M059J (cell line): Measurements from ENCODE around the gene LRRTM4. TPM values are rescaled to one million over a fixed set of nuclear protein-coding genes. Genes with fewer than 3 reads are reported as not detected.
"Not testable (repeated sequence)": the region's sequence is repeated elsewhere in the genome, so short reads cannot be mapped to it uniquely, and the experiment has no call there.

Experiments used
- DNase-seq: peaks from one replicate; pipeline ENCODE4 v3.0.0-alpha.2; 2012; ENCODE audit warnings: low read depth
- total RNA-seq: library from RNA; depleted of rRNA; stranded (reverse); fragments of >200 nt; shearing (Covaris generic); gene quantifications from 2 replicates; pipeline ENCODE4 v1.2.3, GENCODE V29; 2014

LRRTM4 gene
- total RNA-seq, 1 experiment from 2014 or later = 0.07 TPM

GRCh38 chr2:77314721-77315120, 207.5 kb downstream of the LRRTM4 start:
- no peak for DNase-seq

GRCh38 chr2:77310416-77310815, 211.8 kb downstream of the LRRTM4 start:
- no peak for DNase-seq

- no peak for DNase-seq
These were observed 212.5 kb downstream of the LRRTM4 start for GRCh38 chr2:77309725-77310124.

DNA sequence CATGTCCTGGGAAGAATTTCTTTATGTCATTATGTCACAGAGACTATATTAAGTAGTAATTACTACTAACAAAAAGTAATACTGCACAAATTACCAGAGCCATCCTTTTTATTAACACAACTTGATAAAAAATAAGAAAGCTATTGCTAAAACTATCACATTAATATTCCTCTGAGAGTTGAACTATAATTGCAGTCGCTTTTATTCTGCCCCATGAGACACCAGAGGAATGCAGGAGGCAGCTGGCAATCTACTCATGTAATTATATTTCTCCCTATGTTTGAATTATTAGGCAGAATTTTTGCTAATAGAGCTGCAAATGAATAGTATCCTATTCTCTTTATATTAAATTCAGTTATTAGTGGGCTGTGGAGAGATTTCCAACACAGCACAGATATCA, 220.7 kb downstream of the LRRTM4 start:
- DNase-seq = no peak

- no peak for DNase-seq
These were observed 225.4 kb downstream of the LRRTM4 start for GRCh38 chr2:77296791-77297190.

DNA sequence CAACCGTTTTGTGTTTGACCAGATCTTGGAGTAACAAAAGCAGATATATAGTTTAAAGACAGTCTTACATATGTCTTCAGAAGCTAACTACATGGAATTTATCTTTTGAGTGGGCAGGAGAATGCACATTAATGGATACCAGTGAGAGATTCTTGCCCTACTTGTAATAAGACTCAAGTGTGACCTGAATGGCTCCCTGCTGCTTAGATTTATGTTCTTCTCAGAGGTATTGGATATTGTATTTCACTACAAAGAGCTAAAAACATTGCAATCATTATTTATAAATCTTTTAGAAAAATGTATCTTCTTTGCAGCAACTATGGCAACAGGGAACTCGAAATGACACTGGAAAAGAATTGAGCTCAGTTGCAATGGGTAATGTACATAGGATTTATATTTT, 227.7 kb downstream of the LRRTM4 start:
- no peak for DNase-seq

GRCh38 chr2:77284353-77284752, 237.8 kb downstream of the LRRTM4 start:
- DNase-seq = no peak

DNA sequence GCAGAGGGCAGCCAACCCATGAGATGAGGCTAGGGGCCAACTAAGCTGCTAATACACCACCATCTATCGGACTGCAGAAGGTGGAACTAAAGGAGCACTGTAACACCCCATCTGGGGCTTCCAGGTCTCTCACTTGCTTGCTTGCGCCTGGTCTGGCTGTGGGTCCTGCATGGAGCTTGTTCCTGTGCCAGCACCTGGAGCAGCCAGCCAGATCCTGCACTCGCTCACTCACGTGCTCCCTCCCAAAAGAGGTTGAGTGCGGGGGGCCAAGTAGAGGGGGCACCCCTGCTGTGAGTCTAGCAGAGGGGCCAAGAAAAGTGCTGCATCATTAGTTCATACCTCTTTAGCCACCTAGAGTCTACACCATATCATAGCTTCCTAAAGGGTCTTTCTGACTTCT, 250.9 kb downstream of the LRRTM4 start:
- DNase-seq = no peak

GRCh38 chr2:77270433-77270832, 251.7 kb downstream of the LRRTM4 start:
- DNase-seq = no peak

DNA sequence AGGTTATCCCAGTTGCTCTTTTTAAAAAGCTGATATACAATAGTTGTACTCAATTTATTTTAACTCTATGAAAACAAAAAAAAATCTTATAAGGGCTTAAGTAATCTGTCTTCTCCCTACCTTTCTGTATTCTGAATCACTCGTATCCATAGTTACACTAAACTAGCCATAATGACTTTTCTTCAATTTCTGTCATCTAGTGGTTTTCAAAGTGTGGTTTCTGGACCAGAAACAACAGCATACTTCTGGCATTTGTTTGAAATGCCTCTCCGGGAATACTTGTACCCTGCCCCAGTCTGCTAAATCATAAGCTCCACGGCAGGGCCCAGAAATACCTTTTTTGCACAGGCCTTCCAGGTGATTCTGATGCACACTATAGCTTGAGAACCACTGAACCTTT, 253.6 kb downstream of the LRRTM4 start:
- no peak for DNase-seq

DNA sequence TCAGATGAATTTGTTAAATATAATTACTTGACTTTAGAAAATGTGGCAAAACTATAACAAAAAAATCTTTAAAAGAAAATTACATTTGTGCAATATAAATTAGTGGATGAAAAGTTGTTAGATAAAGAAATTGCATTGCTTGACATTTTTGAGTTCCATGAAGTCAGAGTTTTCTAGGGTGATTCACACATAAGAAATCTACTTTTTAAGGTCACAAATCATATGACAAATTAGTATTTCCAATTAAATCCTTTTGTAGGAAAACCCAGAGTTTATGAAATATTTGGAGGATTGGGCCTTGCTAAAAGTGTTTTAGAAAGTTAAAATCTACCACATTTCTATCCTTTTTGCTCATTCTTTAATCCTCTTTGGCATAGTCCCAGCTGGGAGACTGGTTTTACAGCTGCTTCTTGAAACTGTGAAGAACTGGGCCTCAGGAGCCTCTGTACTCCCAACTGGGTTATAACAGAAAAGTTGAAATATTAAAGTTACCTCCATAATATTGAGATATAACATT, 289.2 kb downstream of the LRRTM4 start:
- DNase-seq = no peak

DNA sequence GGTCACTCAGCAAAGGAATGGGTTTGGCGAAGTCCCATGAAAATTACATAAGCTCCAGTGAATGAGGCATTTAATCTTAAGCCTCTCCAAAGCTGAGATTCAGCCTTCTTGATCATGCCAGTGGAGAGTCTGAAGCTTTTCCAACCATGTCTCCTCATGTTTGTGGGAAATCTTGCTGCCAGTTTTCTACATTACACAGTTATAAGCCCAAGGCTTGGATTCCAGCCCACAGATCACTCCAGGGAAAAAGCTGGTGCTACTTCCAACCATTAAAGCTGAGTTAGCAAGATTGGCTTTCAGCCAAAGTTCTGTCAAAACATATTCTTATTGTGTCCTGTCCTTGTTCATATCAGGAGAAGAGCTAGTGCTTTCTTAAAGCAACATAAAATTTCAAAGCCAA, 293.8 kb downstream of the LRRTM4 start:
- DNase-seq = peak; percentile 0

- no peak for DNase-seq
These were observed 311.5 kb downstream of the LRRTM4 start for GRCh38 chr2:77210725-77211124.

DNA sequence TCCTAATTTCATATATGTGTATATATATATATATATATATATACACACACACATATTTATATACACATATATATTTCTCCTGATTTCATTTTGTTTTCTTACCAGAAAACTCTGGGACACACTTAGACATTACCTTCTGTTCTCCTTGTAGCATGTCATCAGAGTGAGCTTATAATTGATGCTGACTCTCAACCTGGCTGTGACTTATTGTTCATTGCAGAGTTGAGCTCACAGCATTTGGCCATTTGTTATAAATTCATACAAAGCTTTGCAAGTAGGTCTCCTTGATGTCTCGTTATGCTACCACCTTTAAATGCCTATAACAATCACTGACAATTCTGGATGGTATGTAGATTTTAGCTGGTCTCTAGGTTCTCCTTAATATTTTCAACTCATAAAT, 314.8 kb downstream of the LRRTM4 start:
- no peak for DNase-seq

DNA sequence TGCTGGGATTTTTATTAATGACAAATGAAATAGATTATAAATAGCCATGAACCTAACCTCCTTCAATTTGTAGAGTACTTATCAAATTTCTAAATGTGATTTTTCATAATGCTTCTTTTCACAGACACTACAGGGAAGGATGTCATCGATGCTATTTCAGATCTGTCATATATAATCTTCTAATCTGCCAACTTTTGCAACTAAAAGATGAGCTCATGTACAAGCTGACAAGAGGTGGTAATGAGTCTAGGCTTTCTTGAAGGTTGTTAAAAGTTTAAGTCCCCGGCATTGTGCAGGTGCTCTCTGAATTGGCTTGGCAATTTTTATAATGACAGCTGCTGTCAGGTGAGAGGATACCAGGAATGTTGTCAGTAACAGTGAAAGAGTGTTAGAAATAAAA, 320.4 kb downstream of the LRRTM4 start:
- DNase-seq = no peak

DNA sequence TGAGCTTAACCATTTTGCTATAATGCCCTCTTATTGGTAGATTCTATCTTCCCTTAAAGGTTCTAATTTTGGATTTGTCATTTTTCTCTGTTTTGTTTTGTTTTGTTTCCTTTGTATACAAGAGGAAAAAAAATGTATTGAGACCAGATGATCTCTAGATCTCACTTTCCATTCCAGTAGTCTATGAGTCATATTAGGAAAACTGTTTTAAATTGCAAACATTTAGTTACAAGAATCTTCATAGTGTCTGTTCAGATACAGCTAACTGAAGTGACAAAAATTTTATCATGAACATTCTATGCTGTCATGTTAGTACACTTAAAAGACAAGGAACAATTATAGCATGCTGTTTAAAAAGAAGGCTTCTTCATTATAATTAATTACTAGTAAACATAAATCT, 322.8 kb downstream of the LRRTM4 start:
- DNase-seq = no peak

DNA sequence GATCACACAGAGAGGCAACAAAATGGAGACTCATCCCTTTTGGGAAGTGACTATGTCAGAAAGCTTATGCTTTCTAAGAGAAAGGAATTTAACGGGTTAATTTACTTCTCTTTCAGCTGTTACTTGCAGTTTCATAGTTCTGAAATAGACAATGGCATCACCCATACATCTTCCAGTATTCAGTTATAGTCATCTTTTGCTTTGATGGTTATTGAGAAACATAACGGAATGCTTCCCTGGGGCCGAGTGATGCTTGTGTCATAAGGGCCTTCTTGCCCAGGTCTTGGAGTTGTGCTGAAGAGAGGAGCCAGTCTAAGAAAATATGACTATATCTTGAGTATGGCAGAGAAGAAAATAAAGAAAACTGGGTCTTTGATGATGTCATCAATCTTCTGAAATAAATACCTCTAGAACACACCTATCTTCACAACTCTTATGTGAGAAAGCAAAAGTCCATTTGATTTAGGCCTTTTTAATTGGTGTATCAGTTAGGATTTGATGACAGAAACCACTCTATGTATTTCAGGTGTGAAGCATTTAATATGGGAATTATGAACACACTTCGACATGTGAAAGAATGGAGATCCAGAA, 328.2 kb downstream of the LRRTM4 start:
- no peak for DNase-seq

GRCh38 chr2:77192811-77193289, 329.3 kb downstream of the LRRTM4 start:
- DNase-seq = no peak

GRCh38 chr2:77191665-77192064, 330.5 kb downstream of the LRRTM4 start:
- no peak for DNase-seq

- DNase-seq = no peak
These were observed 331.3 kb downstream of the LRRTM4 start for GRCh38 chr2:77190721-77191346.

DNA sequence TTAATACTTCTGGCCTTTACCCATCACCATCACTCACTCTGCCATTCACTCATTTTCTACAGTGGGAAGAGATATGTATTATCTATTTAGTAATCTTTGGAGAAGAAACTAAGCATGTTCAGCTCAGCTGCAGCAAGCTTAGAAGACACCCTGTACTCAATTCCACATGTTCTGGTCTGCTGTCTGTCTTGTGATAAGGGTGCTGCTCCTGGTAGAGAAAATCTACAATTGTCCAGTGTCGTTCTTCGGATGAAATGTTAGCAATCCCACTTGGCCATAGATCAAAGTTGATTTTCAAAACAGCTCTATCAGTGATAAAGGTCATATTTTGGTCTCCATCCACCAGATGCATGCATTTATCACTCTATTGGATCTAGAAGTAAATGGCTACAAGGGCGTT, 337.1 kb downstream of the LRRTM4 start:
- no peak for DNase-seq

DNA sequence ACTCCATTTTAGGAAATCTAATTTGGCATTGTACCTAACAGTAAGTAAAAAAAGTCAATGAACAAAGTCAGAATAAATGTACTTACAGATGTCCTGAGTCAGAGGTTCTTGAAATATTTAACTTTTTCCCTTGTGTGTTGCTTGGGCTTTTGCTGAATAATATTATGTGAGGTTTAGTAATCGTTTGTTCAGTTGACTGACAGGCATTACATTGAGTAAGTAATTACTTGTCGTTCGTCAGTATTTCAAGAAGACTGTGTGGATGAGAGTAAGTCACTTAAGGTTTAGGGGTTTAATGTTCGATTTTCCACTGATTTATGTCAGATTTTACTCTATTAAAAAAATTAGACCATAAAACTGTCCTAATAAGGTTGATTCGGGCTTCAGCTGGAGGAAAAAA, 342.9 kb downstream of the LRRTM4 start:
- DNase-seq = no peak

DNA sequence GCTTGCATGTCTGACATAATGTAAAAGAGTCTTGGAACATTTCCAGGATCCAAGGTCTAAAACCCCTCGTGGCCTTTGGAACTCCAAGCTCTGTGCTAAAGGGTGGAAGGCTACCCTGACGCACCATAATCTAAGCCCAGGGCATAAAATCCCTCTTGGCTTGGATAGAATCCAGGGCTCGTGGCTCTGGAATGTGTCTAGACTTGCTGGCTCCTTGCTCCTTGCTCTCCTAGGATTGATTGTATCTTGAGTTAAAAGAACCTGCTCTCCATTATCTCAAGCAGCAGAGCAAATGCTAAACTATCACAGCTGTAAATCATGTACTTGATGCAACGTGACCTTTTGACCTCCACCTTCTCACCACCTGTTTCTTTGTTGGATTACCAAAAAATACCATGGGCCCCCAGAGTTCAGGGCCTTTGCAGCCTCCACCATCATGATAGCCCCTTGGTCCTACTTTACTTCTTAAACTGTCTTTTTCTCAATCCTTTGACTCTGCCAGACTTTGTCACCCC, 346.9 kb downstream of the LRRTM4 start:
- DNase-seq = not testable (repeated sequence)
